Measurements from ENCODE around the gene CILP2. TPM values are rescaled to one million over a fixed set of nuclear protein-coding genes. Genes with fewer than 3 reads are reported as not detected.

CILP2 gene
- 1.1 TPM for polyA plus RNA-seq (2012; ENCODE audit: insufficient read length, low read depth)

GRCh38 chr19:19538061-19538784, at the start of gene CILP2:
TSS of gene CILP2 (plus strand) at chr19:19538265. CDS start at chr19:19538350, 85 bp downstream.
- TF ChIP-seq TAF1 (IDR thresholded peaks at IDR 0.05; ENCODE audit: borderline replicate concordance, insufficient read depth, low read length) (no peak), SIN3A (IDR thresholded peaks at IDR 0.05; ENCODE audit: borderline replicate concordance, insufficient read depth, low read length) (no peak), REST (IDR thresholded peaks at IDR 0.05; ENCODE audit: insufficient read depth in 1 of 2, low read depth in 2 of 2, low read length in 2 of 2) (no peak), POLR2AphosphoS5 (IDR thresholded peaks at IDR 0.05; ENCODE audit: low read depth, low read length) (no peak), FOXP2 (optimal IDR thresholded peaks at IDR 0.05; ENCODE audit: borderline replicate concordance, extremely low read depth, extremely low read length, insufficient read depth) (no peak)

- TF ChIP-seq TAF1 (IDR thresholded peaks at IDR 0.05; ENCODE audit: borderline replicate concordance, insufficient read depth, low read length) (no peak), SIN3A (IDR thresholded peaks at IDR 0.05; ENCODE audit: borderline replicate concordance, insufficient read depth, low read length) (peak; percentile 56; the same call in 1 of the 2 replicates)
Measured at GRCh38 chr19:19488875-19489690, 49.0 kb upstream of the CILP2 start.

- TF ChIP-seq FOXP2 (optimal IDR thresholded peaks at IDR 0.05; ENCODE audit: borderline replicate concordance, extremely low read depth, extremely low read length, insufficient read depth) (no peak), REST (IDR thresholded peaks at IDR 0.05; ENCODE audit: insufficient read depth in 1 of 2, low read depth in 2 of 2, low read length in 2 of 2) (no peak), TAF1 (IDR thresholded peaks at IDR 0.05; ENCODE audit: borderline replicate concordance, insufficient read depth, low read length) (no peak), POLR2AphosphoS5 (IDR thresholded peaks at IDR 0.05; ENCODE audit: low read depth, low read length) (no peak), SIN3A (IDR thresholded peaks at IDR 0.05; ENCODE audit: borderline replicate concordance, insufficient read depth, low read length) (no peak)
Measured at GRCh38 chr19:19489804-19490204, 48.3 kb upstream of the CILP2 start.

- TF ChIP-seq FOXP2 (optimal IDR thresholded peaks at IDR 0.05; ENCODE audit: borderline replicate concordance, extremely low read depth, extremely low read length, insufficient read depth) = no peak
- TF ChIP-seq SIN3A (IDR thresholded peaks at IDR 0.05; ENCODE audit: borderline replicate concordance, insufficient read depth, low read length) = no peak
- TF ChIP-seq REST (IDR thresholded peaks at IDR 0.05; ENCODE audit: insufficient read depth in 1 of 2, low read depth in 2 of 2, low read length in 2 of 2) = no peak
- no peak for TF ChIP-seq TAF1 (IDR thresholded peaks at IDR 0.05; ENCODE audit: borderline replicate concordance, insufficient read depth, low read length)
- no peak for TF ChIP-seq POLR2AphosphoS5 (IDR thresholded peaks at IDR 0.05; ENCODE audit: low read depth, low read length)
Measured at GRCh38 chr19:19490214-19490968, 47.7 kb upstream of the CILP2 start.
